Measurements from ENCODE around the gene ZNF417. TPM values are rescaled to one million over a fixed set of nuclear protein-coding genes. Genes with fewer than 3 reads are reported as not detected.

The ZNF417 gene
- total RNA-seq, 2 experiments from 2014 or later, result 26.2 to 31.6 TPM

- peak; percentile 65 to 93 (median 82) for DNase-seq
- peak within 1 kb of the TSS; percentile 88 for H3K27ac Mint-ChIP-seq
- Histone ChIP-seq H3K4me1 (ENCODE audit: insufficient read depth, low read length) (peaks cover 17% of the 10 kb centered on the region), H3K27me3 (ENCODE audit: control insufficient read depth in 1 of 2, insufficient read depth in 2 of 2, low read length in 2 of 2) (no peaks in the 10 kb centered on the region), H3K9me3 (ENCODE audit: control insufficient read depth in 1 of 2, insufficient read depth in 1 of 2, low read length in 2 of 2) (peaks cover 40 to 66% of the 10 kb centered on the region in 2 experiments), H3K36me3 (ENCODE audit: insufficient read depth, low read length) (peaks cover 23% of the 10 kb centered on the region), H3K27ac (ENCODE audit: low read depth in 1 of 2, low read length in 2 of 2) (peak within 1 kb of the TSS; percentile 61 to 82), H3K4me3 (ENCODE audit: low read length) (peak within 1 kb of the TSS; percentile 85)
- peaks cover 21% of the 10 kb centered on the region for H3K4me1 Mint-ChIP-seq (ENCODE audit: low read depth)
- no peaks in the 10 kb centered on the region for H3K27me3 Mint-ChIP-seq
- ATAC-seq (ENCODE audit: poor library complexity), result peak; percentile 88
- H3K9me3 Mint-ChIP-seq, result peaks cover 18% of the 10 kb centered on the region
- TF ChIP-seq CTCF (IDR thresholded peaks at IDR 0.05), result peak; percentile 31
- peak within 1 kb of the TSS; percentile 94 for H3K4me3 Mint-ChIP-seq
- H3K36me3 Mint-ChIP-seq (ENCODE audit: low read depth), result peaks cover 62% of the 10 kb centered on the region
- ChIA-PET POLR2A (no interaction called here), CTCF (no interaction called here)
- intact Hi-C loops (cut with DNase I, micrococcal nuclease), result loop anchor here (5.0 kb wide), 2 partner anchors 190 to 265 kb away; partner anchors contain the start of gene ZNF551 (in 1 of the 2)
Measured at GRCh38 chr19:57947419-57948134, 31.2 kb upstream of the ZNF417 start, which contains the start of gene ZNF256. Gene ZNF256 (minus strand): TSS chr19:57947706. CDS start chr19:57947474, 232 bp downstream.

GRCh38 chr19:57947088-57947418 is 30.7 kb upstream of the ZNF417 start:
- Histone ChIP-seq H3K4me1 (ENCODE audit: insufficient read depth, low read length) (peaks cover 17% of the 10 kb centered on the region), H3K36me3 (ENCODE audit: insufficient read depth, low read length) (peaks cover 28% of the 10 kb centered on the region), H3K9me3 (ENCODE audit: control insufficient read depth in 1 of 2, insufficient read depth in 1 of 2, low read length in 2 of 2) (peaks cover 46 to 65% of the 10 kb centered on the region in 2 experiments), H3K4me3 (ENCODE audit: low read length) (peak overlapping the region; percentile 85), H3K27me3 (ENCODE audit: control insufficient read depth in 1 of 2, insufficient read depth in 2 of 2, low read length in 2 of 2) (no peaks in the 10 kb centered on the region), H3K27ac (ENCODE audit: low read depth in 1 of 2, low read length in 2 of 2) (peak overlapping the region; percentile 61 to 82)
- Mint-ChIP-seq H3K27me3 (no peaks in the 10 kb centered on the region), H3K4me1 (ENCODE audit: low read depth) (peaks cover 21% of the 10 kb centered on the region), H3K4me3 (peak overlapping the region; percentile 94), H3K27ac (peak overlapping the region; percentile 88), H3K9me3 (peaks cover 20% of the 10 kb centered on the region), H3K36me3 (ENCODE audit: low read depth) (peaks cover 67% of the 10 kb centered on the region)
- TF ChIP-seq CTCF (IDR thresholded peaks at IDR 0.05), result no peak
- CTCF ChIA-PET, result no interaction called here
- peak in 1 of 14 experiments; percentile 6 for DNase-seq
- POLR2A ChIA-PET, result no interaction called here
- intact Hi-C loops (cut with DNase I, micrococcal nuclease), result loop anchor here (5.0 kb wide), 2 partner anchors 190 to 265 kb away; partner anchors contain the start of gene ZNF551 (in 1 of the 2)
- ATAC-seq (ENCODE audit: poor library complexity), result peak; percentile 18

GRCh38 chr19:57946316-57946715 is 29.9 kb upstream of the ZNF417 start:
- peaks cover 20% of the 10 kb centered on the region for H3K9me3 Mint-ChIP-seq

More at GRCh38 chr19:57946316-57946715, 29.9 kb upstream of the ZNF417 start:
- DNase-seq (no peak), ATAC-seq (ENCODE audit: poor library complexity) (no peak)
- CTCF ChIA-PET, result no interaction called here
- no peaks in the 10 kb centered on the region for H3K27me3 Mint-ChIP-seq
- peak overlapping the region; percentile 94 for H3K4me3 Mint-ChIP-seq
- TF ChIP-seq CTCF (IDR thresholded peaks at IDR 0.05), result no peak
- H3K27ac ChIP-seq (ENCODE audit: low read depth in 1 of 2, low read length in 2 of 2), result no peak overlapping the region
- peak overlapping the region; percentile 85 for H3K4me3 ChIP-seq (ENCODE audit: low read length)
- peaks cover 17% of the 10 kb centered on the region for H3K4me1 ChIP-seq (ENCODE audit: insufficient read depth, low read length)
- peak overlapping the region; percentile 88 for H3K27ac Mint-ChIP-seq
- H3K4me1 Mint-ChIP-seq (ENCODE audit: low read depth), result peaks cover 21% of the 10 kb centered on the region
- intact Hi-C loops (cut with DNase I, micrococcal nuclease), result loop anchor here (5.0 kb wide), 2 partner anchors 191 to 264 kb away; partner anchors contain the start of gene ZNF551 (in 1 of the 2)
- H3K36me3 ChIP-seq (ENCODE audit: insufficient read depth, low read length), result peaks cover 36% of the 10 kb centered on the region
- POLR2A ChIA-PET, result no interaction called here
- H3K36me3 Mint-ChIP-seq (ENCODE audit: low read depth), result peaks cover 69% of the 10 kb centered on the region
- peaks cover 53 to 65% of the 10 kb centered on the region in 2 experiments for H3K9me3 ChIP-seq (ENCODE audit: control insufficient read depth in 1 of 2, insufficient read depth in 1 of 2, low read length in 2 of 2)
- no peaks in the 10 kb centered on the region for H3K27me3 ChIP-seq (ENCODE audit: control insufficient read depth in 1 of 2, insufficient read depth in 2 of 2, low read length in 2 of 2)
